ENCODE results near the gene SNAI1. TPM values are rescaled to one million over a fixed set of nuclear protein-coding genes. Genes with fewer than 3 reads are reported as not detected.
A peak's percentile ranks its signal among the peaks of the same experiment; 100 is the strongest.

The SNAI1 gene
- total and polyA plus RNA-seq, 2 donors from 2014 or later, result 3.7 to 4.5 TPM

DNA sequence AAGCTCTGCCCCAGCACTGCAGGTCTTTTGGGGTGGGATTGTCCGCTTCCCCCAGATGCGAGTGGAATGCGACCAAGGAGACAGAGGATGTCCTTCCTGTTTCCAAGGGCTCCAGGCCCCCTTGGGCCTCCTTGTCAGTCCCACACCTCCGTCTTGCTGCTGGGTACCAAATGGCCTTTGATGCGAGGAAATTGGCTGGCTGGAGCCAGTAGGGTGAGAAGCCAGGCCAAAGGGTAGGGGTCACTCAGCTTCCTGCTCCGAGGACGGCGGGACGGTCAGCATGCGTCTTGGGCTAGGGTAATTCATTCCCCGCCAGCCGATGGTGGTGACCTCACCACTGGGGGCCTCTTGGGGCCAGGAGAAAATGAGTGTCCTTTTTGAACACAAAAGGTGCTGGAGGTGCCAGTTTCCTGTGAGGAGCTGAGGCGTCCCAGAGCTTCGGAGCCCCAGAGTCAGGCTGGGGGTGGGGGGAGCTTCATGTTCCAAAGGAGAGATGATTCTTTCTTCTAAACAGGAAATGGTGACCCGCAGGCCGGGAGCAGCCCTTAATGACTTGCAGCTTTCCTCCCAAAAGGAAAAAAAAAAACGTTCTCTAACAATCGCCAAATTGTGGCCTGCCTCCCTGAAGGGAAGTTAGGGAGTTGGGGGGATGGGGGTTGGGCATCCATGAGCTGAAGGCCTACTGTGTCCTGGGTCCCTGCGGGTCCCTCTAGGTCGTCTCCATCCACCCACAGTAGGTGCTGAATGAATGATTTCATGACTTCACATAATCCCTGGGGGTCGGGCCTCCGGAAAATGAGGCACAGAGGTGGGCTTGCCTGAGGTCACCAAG, 6.7 kb downstream of the SNAI1 start:
- no peaks in the 10 kb centered on the region for H3K9me3 ChIP-seq (ENCODE audit: control insufficient read depth in 2 of 3, insufficient read depth in 1 of 3, low read length in 3 of 3)
- peak overlapping the region in 1 of 3 donors; percentile 34 for H3K9ac ChIP-seq (ENCODE audit: low read length in 3 of 3)
- peaks cover 0 to 2% (median 0%) of the 10 kb centered on the region in 3 donors for H3K4me1 ChIP-seq (ENCODE audit: control insufficient read depth in 2 of 3, insufficient read depth in 2 of 3, low read depth in 1 of 3, low read length in 3 of 3)
- H3K27ac ChIP-seq (ENCODE audit: low read depth in 2 of 2, low read length in 2 of 2), result peak overlapping the region; percentile 66 to 78
- no peaks in the 10 kb centered on the region for H3K27me3 ChIP-seq (ENCODE audit: control insufficient read depth, insufficient read depth, low read length)
- FAIRE-seq (no peak), DNase-seq (peak; percentile 61 to 93 (median 76))
- TF ChIP-seq, protein P1, sequence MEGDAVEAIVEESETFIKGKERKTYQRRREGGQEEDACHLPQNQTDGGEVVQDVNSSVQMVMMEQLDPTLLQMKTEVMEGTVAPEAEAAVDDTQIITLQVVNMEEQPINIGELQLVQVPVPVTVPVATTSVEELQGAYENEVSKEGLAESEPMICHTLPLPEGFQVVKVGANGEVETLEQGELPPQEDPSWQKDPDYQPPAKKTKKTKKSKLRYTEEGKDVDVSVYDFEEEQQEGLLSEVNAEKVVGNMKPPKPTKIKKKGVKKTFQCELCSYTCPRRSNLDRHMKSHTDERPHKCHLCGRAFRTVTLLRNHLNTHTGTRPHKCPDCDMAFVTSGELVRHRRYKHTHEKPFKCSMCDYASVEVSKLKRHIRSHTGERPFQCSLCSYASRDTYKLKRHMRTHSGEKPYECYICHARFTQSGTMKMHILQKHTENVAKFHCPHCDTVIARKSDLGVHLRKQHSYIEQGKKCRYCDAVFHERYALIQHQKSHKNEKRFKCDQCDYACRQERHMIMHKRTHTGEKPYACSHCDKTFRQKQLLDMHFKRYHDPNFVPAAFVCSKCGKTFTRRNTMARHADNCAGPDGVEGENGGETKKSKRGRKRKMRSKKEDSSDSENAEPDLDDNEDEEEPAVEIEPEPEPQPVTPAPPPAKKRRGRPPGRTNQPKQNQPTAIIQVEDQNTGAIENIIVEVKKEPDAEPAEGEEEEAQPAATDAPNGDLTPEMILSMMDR (IDR thresholded peaks at IDR 0.05; ENCODE audit: borderline replicate concordance, extremely low read depth, insufficient read depth), result no peak
- H3K36me3 ChIP-seq (ENCODE audit: control insufficient read depth in 2 of 3, insufficient read depth in 3 of 3, low read length in 3 of 3), result no peaks in the 10 kb centered on the region
- peak overlapping the region in 1 of 3 donors; percentile 5 for H3K4me3 ChIP-seq (ENCODE audit: low read length in 3 of 3)
- intact Hi-C loops (cut with DNase I), result no loop called here

GRCh38 chr20:49990271-49990720, 7.5 kb downstream of the SNAI1 start:
- H3K27me3 ChIP-seq (ENCODE audit: control insufficient read depth, insufficient read depth, low read length), result no peaks in the 10 kb centered on the region
- H3K9me3 ChIP-seq (ENCODE audit: control insufficient read depth in 2 of 3, insufficient read depth in 1 of 3, low read length in 3 of 3), result no peaks in the 10 kb centered on the region
- H3K4me1 ChIP-seq (ENCODE audit: control insufficient read depth in 2 of 3, insufficient read depth in 2 of 3, low read depth in 1 of 3, low read length in 3 of 3), result peaks cover 0 to 2% (median 0%) of the 10 kb centered on the region in 3 donors
- TF ChIP-seq, protein P1 (IDR thresholded peaks at IDR 0.05; ENCODE audit: borderline replicate concordance, extremely low read depth, insufficient read depth), result no peak
- intact Hi-C loops (cut with DNase I), result no loop called here
- FAIRE-seq (no peak), DNase-seq (peak in 2 of 5 donors; percentile 35 to 67)
- H3K9ac ChIP-seq (ENCODE audit: low read length in 3 of 3), result peak overlapping the region in 1 of 3 donors; percentile 34
- H3K27ac ChIP-seq (ENCODE audit: low read depth in 2 of 2, low read length in 2 of 2), result peak overlapping the region; percentile 66 to 78
- no peaks in the 10 kb centered on the region for H3K36me3 ChIP-seq (ENCODE audit: control insufficient read depth in 2 of 3, insufficient read depth in 3 of 3, low read length in 3 of 3)
- no peak overlapping the region for H3K4me3 ChIP-seq (ENCODE audit: low read length in 3 of 3)

DNA sequence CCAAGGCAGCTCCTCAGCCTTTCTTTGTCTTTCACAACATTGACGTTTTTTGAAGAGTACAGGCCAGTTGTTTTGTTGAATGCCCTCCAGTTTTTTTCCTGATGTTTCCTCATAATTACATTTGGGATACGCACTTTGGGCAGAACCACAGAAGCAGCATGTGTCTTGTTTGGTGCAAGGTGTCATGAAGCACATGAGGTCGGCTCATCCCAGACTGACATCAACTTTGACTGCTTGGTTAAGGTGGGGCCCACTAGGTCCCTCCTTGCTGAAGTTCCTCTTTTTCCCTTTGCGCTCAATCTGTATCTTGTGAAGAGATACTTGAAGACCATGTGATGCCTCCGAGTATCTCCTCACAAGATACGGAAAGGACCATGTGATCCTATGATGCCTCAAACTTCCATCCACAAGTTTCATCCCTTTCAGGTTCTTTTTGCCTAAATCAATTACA, 10.5 kb downstream of the SNAI1 start:
- TF ChIP-seq, protein P1 (IDR thresholded peaks at IDR 0.05; ENCODE audit: borderline replicate concordance, extremely low read depth, insufficient read depth), result no peak
- Histone ChIP-seq H3K4me1 (ENCODE audit: control insufficient read depth in 2 of 3, insufficient read depth in 2 of 3, low read depth in 1 of 3, low read length in 3 of 3) (peaks cover 0 to 2% (median 0%) of the 10 kb centered on the region in 3 donors), H3K36me3 (ENCODE audit: control insufficient read depth in 2 of 3, insufficient read depth in 3 of 3, low read length in 3 of 3) (no peaks in the 10 kb centered on the region), H3K9me3 (ENCODE audit: control insufficient read depth in 2 of 3, insufficient read depth in 1 of 3, low read length in 3 of 3) (no peaks in the 10 kb centered on the region), H3K27ac (ENCODE audit: low read depth in 2 of 2, low read length in 2 of 2) (no peak overlapping the region), H3K27me3 (ENCODE audit: control insufficient read depth, insufficient read depth, low read length) (no peaks in the 10 kb centered on the region), H3K4me3 (ENCODE audit: low read length in 3 of 3) (no peak overlapping the region), H3K9ac (ENCODE audit: low read length in 3 of 3) (no peak overlapping the region)
- DNase-seq (no peak), FAIRE-seq (no peak)
- intact Hi-C loops (cut with DNase I), result no loop called here
